ENCODE data around the gene DUSP22. TPM values are rescaled to one million over a fixed set of nuclear protein-coding genes. Genes with fewer than 3 reads are reported as not detected.

Gene DUSP22
- polyA plus RNA-seq, 2 of the 4 experiments (the other 2 are of a cell fraction) = 6.2 to 11.3 TPM

- no peak for TF ChIP-seq FOSB (CRISPR knock-in tag; IDR thresholded peaks at IDR 0.05)
- no peak for TF ChIP-seq CBX2 (IDR thresholded peaks at IDR 0.05; ENCODE audit: borderline replicate concordance, low read depth)
These were observed 49.9 kb downstream of the DUSP22 start (continued) for GRCh38 chr6:341914-342831.

- Histone ChIP-seq H3K9me3 (no peaks in the 10 kb centered on the region), H3K4me1 (peaks cover 9% of the 10 kb centered on the region; the same call in 1 of the 3 replicates), H3K4me2 (no peak overlapping the region), H3K4me3 (no peak overlapping the region), H3K27ac (no peak overlapping the region)
- ATAC-seq = no peak
- WGBS (ENCODE audit: missing lambda C conversion rate) = 89% methylated on average over 6 of the region's 8 CpGs
- ChIA-PET CTCF (no interaction called here), POLR2A (no interaction called here)
- DNase-seq (ENCODE audit: low read depth in 1 of 2, low spot score in 1 of 2) = no peak
- no peak for FAIRE-seq
- TF ChIP-seq ATOH8 (CRISPR knock-in tag; IDR thresholded peaks at IDR 0.05; ENCODE audit: low read depth) (no peak), CEBPB (IDR thresholded peaks at IDR 0.05) (no peak), MAX (IDR thresholded peaks at IDR 0.05) (no peak), HES2 (IDR thresholded peaks at IDR 0.05) (no peak), ZSCAN20 (CRISPR knock-in tag; IDR thresholded peaks at IDR 0.05) (no peak), MYC (IDR thresholded peaks at IDR 0.05; ENCODE audit: borderline replicate concordance, low read length) (no peak), RARB (CRISPR knock-in tag; IDR thresholded peaks at IDR 0.05) (no peak), HOXB13 (CRISPR knock-in tag; IDR thresholded peaks at IDR 0.05; ENCODE audit: low read depth) (no peak), HDAC2 (IDR thresholded peaks at IDR 0.05) (no peak), BHLHE40 (IDR thresholded peaks at IDR 0.05; ENCODE audit: low read depth, low read length) (no peak), FOSB (CRISPR knock-in tag; IDR thresholded peaks at IDR 0.05) (no peak), POLR2AphosphoS2 (conservative IDR thresholded peaks at IDR 0.05; ENCODE audit: low read length) (no peak)
These were observed 50.5 kb downstream of the DUSP22 start for GRCh38 chr6:342832-343179.

GRCh38 chr6:343226-343935 is 51.1 kb downstream of the DUSP22 start:
- CTCF ChIA-PET = no interaction called here
- peaks cover 6% of the 10 kb centered on the region; the same call in 1 of the 3 replicates for H3K4me1 ChIP-seq

More at GRCh38 chr6:343226-343935, 51.1 kb downstream of the DUSP22 start:
- ATAC-seq = no peak
- POLR2A ChIA-PET = no interaction called here
- Histone ChIP-seq H3K4me3 (no peak overlapping the region), H3K4me2 (no peak overlapping the region), H3K9me3 (no peaks in the 10 kb centered on the region), H3K27ac (no peak overlapping the region)
- TF ChIP-seq HOXB5 (CRISPR knock-in tag; IDR thresholded peaks at IDR 0.05) (no peak), E2F6 (IDR thresholded peaks at IDR 0.05; ENCODE audit: borderline replicate concordance, low read depth) (no peak), EHMT2 (IDR thresholded peaks at IDR 0.05; ENCODE audit: low read depth) (no peak), HOXB13 (CRISPR knock-in tag; IDR thresholded peaks at IDR 0.05; ENCODE audit: low read depth) (no peak), ESRRA (IDR thresholded peaks at IDR 0.05; ENCODE audit: borderline replicate concordance, low read length) (no peak), NPAS2 (CRISPR knock-in tag; IDR thresholded peaks at IDR 0.05; ENCODE audit: borderline replicate concordance) (no peak), PHF8 (IDR thresholded peaks at IDR 0.05; ENCODE audit: borderline replicate concordance, low read depth) (no peak), REST (IDR thresholded peaks at IDR 0.05) (no peak)
- no peak for FAIRE-seq
- no peak for DNase-seq (ENCODE audit: low read depth in 1 of 2, low spot score in 1 of 2)
- 73% methylated on average over 9 of the region's 10 CpGs for WGBS (ENCODE audit: missing lambda C conversion rate)
